Kidney capillary endothelial cell (primary cell): ENCODE results near the gene RADIL.
A peak's percentile ranks its signal among the peaks of the same experiment; 100 is the strongest.

Experiments used
- DNase-seq: peaks from one replicate; pipeline ENCODE4 v3.0.0-alpha.2; 2018; ENCODE audit warnings: low spot score

Gene RADIL

DNA sequence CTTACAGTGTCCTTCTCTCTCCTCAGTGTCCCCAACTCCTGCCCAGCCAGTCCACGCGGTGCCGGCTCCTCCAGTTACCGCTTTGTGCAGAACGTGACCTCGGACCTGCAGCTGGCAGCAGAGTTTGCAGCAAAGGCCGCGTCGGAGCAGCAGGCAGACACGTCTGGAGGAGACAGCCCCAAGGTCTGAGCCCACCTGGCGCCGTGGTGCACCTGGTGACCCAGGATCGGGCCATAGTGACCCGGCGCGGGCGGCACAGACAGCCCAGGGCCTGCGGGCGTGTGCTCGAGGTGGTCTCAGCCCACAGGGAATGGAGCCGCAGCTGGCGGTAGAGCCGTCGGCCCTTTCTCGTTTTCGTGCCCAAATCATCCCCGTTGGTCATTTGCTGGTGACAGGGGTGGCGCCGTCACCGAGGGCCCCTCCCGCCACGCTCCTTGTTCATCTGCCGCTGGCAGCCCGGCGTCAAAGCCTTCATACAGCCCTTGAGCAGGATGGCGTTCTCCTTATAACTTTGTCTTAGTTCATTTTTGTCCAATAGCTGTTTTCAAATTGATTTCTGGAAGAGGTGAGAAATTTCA, 129.0 kb downstream of the RADIL start:
- no peak for DNase-seq

DNA sequence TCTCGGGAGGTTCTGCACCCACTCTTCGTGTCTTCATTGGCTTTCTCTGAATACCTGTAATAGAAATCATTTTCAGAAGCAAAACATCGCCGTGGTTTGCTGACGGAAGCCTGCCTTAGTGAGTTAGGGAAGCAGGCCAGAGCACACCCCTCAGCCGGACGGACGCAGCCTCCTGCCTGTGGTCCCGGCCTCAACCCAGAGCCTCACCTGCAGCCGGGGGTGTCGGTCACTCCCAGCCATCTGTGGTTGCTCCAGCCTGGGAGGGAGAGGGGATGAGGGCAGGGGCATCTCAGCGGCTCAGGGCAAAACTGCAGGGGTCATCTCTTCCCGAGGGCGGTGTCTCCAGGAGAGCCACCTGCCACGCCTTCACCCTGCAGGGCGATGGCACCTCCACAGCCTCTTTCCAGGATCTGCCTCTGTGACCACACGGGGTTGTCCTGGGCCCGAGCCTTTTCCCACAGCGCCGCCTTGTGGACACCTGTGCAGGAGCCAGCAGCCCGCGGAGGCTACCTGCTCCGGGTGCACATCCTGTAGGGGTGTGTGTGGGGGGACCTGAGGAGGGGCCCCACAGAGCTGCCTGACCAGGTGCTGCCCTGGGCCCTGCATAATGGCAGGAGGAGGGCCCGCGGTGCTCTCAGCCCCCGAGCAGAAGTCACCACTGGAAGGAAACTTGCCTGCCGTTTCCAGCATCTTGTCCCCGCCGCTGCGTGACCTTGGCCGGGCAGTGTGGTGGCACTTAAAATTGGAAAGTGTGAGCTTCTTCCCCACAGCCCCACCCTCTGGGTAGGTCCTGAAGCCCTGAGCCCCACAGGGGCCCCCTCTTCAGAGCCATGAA, 129.7 kb downstream of the RADIL start:
- peak; percentile 44 for DNase-seq

DNA sequence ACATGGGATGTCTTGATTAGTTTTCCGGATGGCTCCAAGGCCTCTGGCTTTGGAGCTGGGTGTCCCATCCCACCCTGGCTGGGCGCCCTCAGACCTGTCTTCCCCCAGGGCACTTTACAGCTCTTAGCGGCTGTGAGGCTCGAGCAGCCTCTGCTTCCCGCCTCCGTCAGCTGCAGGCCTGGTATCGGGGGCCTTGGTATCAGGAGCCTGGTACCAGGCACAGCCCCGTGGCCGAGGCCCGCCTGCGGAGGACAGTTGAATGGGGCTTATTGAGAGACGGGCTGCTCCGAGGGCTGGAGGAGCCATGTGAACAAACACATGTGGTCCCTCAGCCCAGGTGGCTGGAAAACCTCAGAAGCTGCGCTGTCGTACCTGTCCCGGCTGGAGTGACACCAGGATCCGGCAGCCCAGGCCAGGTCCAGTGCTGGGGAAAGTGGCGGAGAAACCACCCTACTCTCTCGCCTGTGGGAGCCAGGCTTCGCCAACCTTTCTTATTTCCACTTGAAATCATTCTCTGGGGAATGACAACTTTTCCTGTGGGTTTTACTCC, 132.0 kb downstream of the RADIL start:
- DNase-seq: no peak

DNA sequence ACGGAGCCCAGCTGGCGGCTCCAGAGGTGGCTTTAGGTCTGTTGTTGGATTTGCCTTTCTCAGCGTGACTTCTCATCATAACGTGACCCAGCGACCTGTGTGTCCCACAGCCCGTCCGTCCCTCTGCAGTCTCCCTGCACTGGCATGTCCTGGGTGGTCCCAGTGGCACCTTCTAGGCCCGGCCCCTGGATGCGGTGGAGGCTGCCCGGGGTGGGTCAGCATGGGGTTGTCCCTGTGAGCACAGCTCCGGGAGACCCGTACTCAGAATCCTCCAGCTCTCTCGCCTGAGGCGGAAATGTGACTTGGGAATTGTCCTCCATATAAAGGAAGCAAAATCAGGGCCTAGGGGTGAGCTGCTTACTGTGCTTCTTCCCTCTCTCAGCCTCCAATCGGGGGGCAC, 133.7 kb downstream of the RADIL start:
- no peak for DNase-seq

DNA sequence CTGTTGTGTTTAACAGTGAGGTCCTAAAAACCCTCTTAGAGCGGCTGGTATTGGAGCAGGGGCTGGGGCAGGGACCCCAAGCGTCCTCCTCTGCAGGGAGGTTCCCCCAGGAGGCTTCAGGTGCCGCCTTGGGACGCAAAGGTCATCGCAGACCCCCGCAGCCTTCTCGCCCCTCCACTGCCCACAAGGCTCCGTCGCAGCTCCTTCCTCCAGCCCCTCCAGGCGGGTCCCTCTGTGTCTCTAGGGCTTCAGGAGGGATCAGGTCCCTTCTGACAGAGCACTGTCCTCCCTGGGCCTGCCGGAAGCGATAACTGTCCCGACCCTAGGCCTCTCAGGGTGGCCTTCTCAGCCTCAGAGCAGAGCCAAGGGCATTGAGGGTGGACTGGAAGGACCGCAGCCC, 134.2 kb downstream of the RADIL start:
- no peak for DNase-seq
